Measurements from ENCODE around the gene FRS2. TPM values are rescaled to one million over a fixed set of nuclear protein-coding genes. Genes with fewer than 3 reads are reported as not detected.

The FRS2 gene
- total and polyA plus RNA-seq, 2 of the 4 experiments (the other 2 are of a cell fraction): 12.4 to 58.3 TPM

DNA sequence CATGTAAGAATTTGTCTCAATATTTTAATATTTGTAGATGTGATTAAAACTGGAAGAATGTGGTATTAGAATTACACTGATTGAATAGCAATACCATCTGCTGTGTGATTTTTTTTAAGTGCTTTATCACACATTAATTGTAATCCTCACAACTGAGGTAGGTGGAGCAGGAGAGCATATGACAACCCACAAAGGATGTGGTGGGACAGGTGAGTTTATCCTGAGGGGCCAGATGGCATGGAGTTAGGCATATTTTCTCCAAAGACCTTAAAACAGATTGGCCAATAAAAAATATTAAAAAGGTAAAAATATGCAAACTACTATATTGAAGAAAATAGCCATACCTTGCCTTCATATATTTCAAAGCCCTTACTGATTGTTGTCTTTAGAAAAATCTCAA, 132.8 kb downstream of the FRS2 start:
- CTCF ChIA-PET: no interaction called here
- no peak overlapping the region for H3K18ac ChIP-seq (ENCODE audit: low read depth, low read length)
- no peak overlapping the region for H2BK5ac ChIP-seq (ENCODE audit: low read depth, low read length, poor library complexity, severe bottlenecking)
- dilution Hi-C loops (cut with HindIII; ENCODE audit: low sequenced_read_pairs, unreplicated experiment): no loop called here
- H2BK120ac ChIP-seq (ENCODE audit: low read depth, low read length): no peak overlapping the region
- no peak overlapping the region for H3K23ac ChIP-seq (ENCODE audit: low read depth, low read length)
- POLR2A ChIA-PET (ENCODE audit: unreplicated experiment): no interaction called here
- intact Hi-C loops (cut with micrococcal nuclease): loop anchor here (10.0 kb wide), 1 partner anchor 132 kb away; the partner anchor contains the start of gene RAB3IP
- no peak overlapping the region for H2BK15ac ChIP-seq (ENCODE audit: low read depth, low read length)
- no peak overlapping the region for H4K5ac ChIP-seq (ENCODE audit: low read depth, low read length)
- no peaks in the 10 kb centered on the region for H4K20me1 ChIP-seq (ENCODE audit: insufficient read depth, low read length)
- in situ Hi-C loops (cut with MboI; ENCODE audit: low sequenced_read_pairs): no loop called here
- H2BK20ac ChIP-seq (ENCODE audit: low read depth, low read length): no peak overlapping the region
- H3K9ac ChIP-seq (ENCODE audit: low read depth, low read length): no peak overlapping the region
- H3K36me3 ChIP-seq (ENCODE audit: control insufficient read depth, insufficient read depth, low read length): peaks cover 33% of the 10 kb centered on the region
- no peak overlapping the region for H3K4me2 ChIP-seq (ENCODE audit: low read depth, low read length)
- H3K56ac ChIP-seq (ENCODE audit: extremely low read depth, insufficient read depth, low read length): no peak overlapping the region
- H3K9me1 ChIP-seq (ENCODE audit: insufficient read depth, low read length): no peaks in the 10 kb centered on the region
- no peaks in the 10 kb centered on the region for H3K4me1 ChIP-seq (ENCODE audit: control insufficient read depth, insufficient read depth, low read length)
- no peak overlapping the region for H3K4me3 ChIP-seq (ENCODE audit: insufficient read depth, low read depth, low read length)
- no peaks in the 10 kb centered on the region for H3K27me3 ChIP-seq (ENCODE audit: control insufficient read depth, insufficient read depth, low read length)
- no peak overlapping the region for H4K91ac ChIP-seq (ENCODE audit: insufficient read depth, low read depth, low read length)
- H3K27ac ChIP-seq (ENCODE audit: insufficient read depth, low read length): no peak overlapping the region
- H3K79me1 ChIP-seq (ENCODE audit: low read depth in 1 of 2, low read length in 2 of 2): no peaks in the 10 kb centered on the region; a peak in 1 of 4 replicates
- H2AFZ ChIP-seq (replicated peaks; ENCODE audit: low read length, poor library complexity): no peak overlapping the region
- 0 out of 2 replicates have a peak, but pooled peaks cover 2% of the 10 kb centered on the region for H3K9me3 ChIP-seq (ENCODE audit: control insufficient read depth, insufficient read depth, low read length)
- no peak overlapping the region for H3K14ac ChIP-seq (replicated peaks; ENCODE audit: low read depth, low read length)
- ATAC-seq (ENCODE audit: low read depth) (no peak), DNase-seq (no peak)
- H2AK9ac ChIP-seq (replicated peaks; ENCODE audit: low read depth, low read length, poor library complexity): no peak overlapping the region
- TF ChIP-seq MAZ (IDR thresholded peaks at IDR 0.05; ENCODE audit: borderline replicate concordance, low read depth, low read length) (no peak), RFX5 (IDR thresholded peaks at IDR 0.05; ENCODE audit: low read depth, low read length) (no peak), USF2 (IDR thresholded peaks at IDR 0.05; ENCODE audit: low read depth, low read length) (no peak), CEBPB (IDR thresholded peaks at IDR 0.05; ENCODE audit: low read depth, low read length) (no peak), RCOR1 (IDR thresholded peaks at IDR 0.05; ENCODE audit: insufficient replicate concordance, low read length) (no peak), POLR2A (IDR thresholded peaks at IDR 0.05; ENCODE audit: low read depth, low read length) (no peak), SMC3 (IDR thresholded peaks at IDR 0.05; ENCODE audit: low read depth, low read length) (no peak), MXI1 (IDR thresholded peaks at IDR 0.05; ENCODE audit: borderline replicate concordance, low read depth, low read length) (no peak), FOS (IDR thresholded peaks at IDR 0.05; ENCODE audit: low read depth, low read length) (no peak), CHD1 (IDR thresholded peaks at IDR 0.05; ENCODE audit: low read depth, low read length) (no peak), NFE2L2 (IDR thresholded peaks at IDR 0.05; ENCODE audit: low read depth, low read length) (no peak), RAD21 (IDR thresholded peaks at IDR 0.05; ENCODE audit: low read length) (no peak), MAFK (IDR thresholded peaks at IDR 0.05; ENCODE audit: low read depth, low read length) (no peak)
- TF ChIP-seq, protein P1, sequence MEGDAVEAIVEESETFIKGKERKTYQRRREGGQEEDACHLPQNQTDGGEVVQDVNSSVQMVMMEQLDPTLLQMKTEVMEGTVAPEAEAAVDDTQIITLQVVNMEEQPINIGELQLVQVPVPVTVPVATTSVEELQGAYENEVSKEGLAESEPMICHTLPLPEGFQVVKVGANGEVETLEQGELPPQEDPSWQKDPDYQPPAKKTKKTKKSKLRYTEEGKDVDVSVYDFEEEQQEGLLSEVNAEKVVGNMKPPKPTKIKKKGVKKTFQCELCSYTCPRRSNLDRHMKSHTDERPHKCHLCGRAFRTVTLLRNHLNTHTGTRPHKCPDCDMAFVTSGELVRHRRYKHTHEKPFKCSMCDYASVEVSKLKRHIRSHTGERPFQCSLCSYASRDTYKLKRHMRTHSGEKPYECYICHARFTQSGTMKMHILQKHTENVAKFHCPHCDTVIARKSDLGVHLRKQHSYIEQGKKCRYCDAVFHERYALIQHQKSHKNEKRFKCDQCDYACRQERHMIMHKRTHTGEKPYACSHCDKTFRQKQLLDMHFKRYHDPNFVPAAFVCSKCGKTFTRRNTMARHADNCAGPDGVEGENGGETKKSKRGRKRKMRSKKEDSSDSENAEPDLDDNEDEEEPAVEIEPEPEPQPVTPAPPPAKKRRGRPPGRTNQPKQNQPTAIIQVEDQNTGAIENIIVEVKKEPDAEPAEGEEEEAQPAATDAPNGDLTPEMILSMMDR (conservative IDR thresholded peaks at IDR 0.05; ENCODE audit: low read depth, low read length): no peak
- TF ChIP-seq, protein P2, sequence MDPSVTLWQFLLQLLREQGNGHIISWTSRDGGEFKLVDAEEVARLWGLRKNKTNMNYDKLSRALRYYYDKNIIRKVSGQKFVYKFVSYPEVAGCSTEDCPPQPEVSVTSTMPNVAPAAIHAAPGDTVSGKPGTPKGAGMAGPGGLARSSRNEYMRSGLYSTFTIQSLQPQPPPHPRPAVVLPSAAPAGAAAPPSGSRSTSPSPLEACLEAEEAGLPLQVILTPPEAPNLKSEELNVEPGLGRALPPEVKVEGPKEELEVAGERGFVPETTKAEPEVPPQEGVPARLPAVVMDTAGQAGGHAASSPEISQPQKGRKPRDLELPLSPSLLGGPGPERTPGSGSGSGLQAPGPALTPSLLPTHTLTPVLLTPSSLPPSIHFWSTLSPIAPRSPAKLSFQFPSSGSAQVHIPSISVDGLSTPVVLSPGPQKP (IDR thresholded peaks at IDR 0.05; ENCODE audit: borderline replicate concordance, low read depth, low read length): no peak
- H3K4ac ChIP-seq (ENCODE audit: low read depth, low read length): no peak overlapping the region
- no peak overlapping the region for H2AK5ac ChIP-seq (ENCODE audit: low read depth, low read length)
- no TSS peak for BruUV-seq (replicated peaks)
- H4K8ac ChIP-seq (ENCODE audit: low read depth in 2 of 2, low read length in 2 of 2): no peak overlapping the region
